Measurements from ENCODE around the gene ENTPD2.

ENTPD2 gene

GRCh38 chr9:137015540-137015930, 38.3 kb downstream of the ENTPD2 start:
- H3K4me1 ChIP-seq (ENCODE audit: control insufficient read depth in 1 of 2, insufficient read depth in 2 of 2, low read length in 2 of 2): no peaks in the 10 kb centered on the region

GRCh38 chr9:137014776-137015539, 38.9 kb downstream of the ENTPD2 start:
- Histone ChIP-seq H3K27me3 (ENCODE audit: control insufficient read depth in 1 of 2, insufficient read depth in 2 of 2, low read length in 2 of 2) (no peaks in the 10 kb centered on the region), H3K4me1 (ENCODE audit: control insufficient read depth in 1 of 2, insufficient read depth in 2 of 2, low read length in 2 of 2) (no peaks in the 10 kb centered on the region), H3K9me3 (ENCODE audit: control insufficient read depth in 1 of 2, low read length in 2 of 2) (no peaks in the 10 kb centered on the region), H3K36me3 (ENCODE audit: control insufficient read depth in 1 of 2, insufficient read depth in 2 of 2, low read length in 2 of 2) (peaks cover 6 to 8% of the 10 kb centered on the region in 2 donors), H3K9ac (ENCODE audit: low read depth in 1 of 2, low read length in 2 of 2) (no peak overlapping the region), H3K27ac (ENCODE audit: low read depth, low read length) (no peak overlapping the region), H3K4me3 (ENCODE audit: low read depth in 1 of 2, low read length in 2 of 2) (no peak overlapping the region)

More at GRCh38 chr9:137015540-137015930, 38.3 kb downstream of the ENTPD2 start:
- no peak overlapping the region for H3K9ac ChIP-seq (ENCODE audit: low read depth in 1 of 2, low read length in 2 of 2)
- no peaks in the 10 kb centered on the region for H3K9me3 ChIP-seq (ENCODE audit: control insufficient read depth in 1 of 2, low read length in 2 of 2)
- H3K27ac ChIP-seq (ENCODE audit: low read depth, low read length): no peak overlapping the region
- H3K27me3 ChIP-seq (ENCODE audit: control insufficient read depth in 1 of 2, insufficient read depth in 2 of 2, low read length in 2 of 2): no peaks in the 10 kb centered on the region
- H3K4me3 ChIP-seq (ENCODE audit: low read depth in 1 of 2, low read length in 2 of 2): no peak overlapping the region
- H3K36me3 ChIP-seq (ENCODE audit: control insufficient read depth in 1 of 2, insufficient read depth in 2 of 2, low read length in 2 of 2): peaks cover 6 to 8% of the 10 kb centered on the region in 2 donors

- peaks cover 6 to 8% of the 10 kb centered on the region in 2 donors for H3K36me3 ChIP-seq (ENCODE audit: control insufficient read depth in 1 of 2, insufficient read depth in 2 of 2, low read length in 2 of 2)
- no peak overlapping the region for H3K9ac ChIP-seq (ENCODE audit: low read depth in 1 of 2, low read length in 2 of 2)
- no peak overlapping the region for H3K27ac ChIP-seq (ENCODE audit: low read depth, low read length)
- H3K4me3 ChIP-seq (ENCODE audit: low read depth in 1 of 2, low read length in 2 of 2): no peak overlapping the region
- H3K9me3 ChIP-seq (ENCODE audit: control insufficient read depth in 1 of 2, low read length in 2 of 2): no peaks in the 10 kb centered on the region
- H3K4me1 ChIP-seq (ENCODE audit: control insufficient read depth in 1 of 2, insufficient read depth in 2 of 2, low read length in 2 of 2): no peaks in the 10 kb centered on the region
- no peaks in the 10 kb centered on the region for H3K27me3 ChIP-seq (ENCODE audit: control insufficient read depth in 1 of 2, insufficient read depth in 2 of 2, low read length in 2 of 2)
Measured at GRCh38 chr9:137014166-137014565, 39.7 kb downstream of the ENTPD2 start.

GRCh38 chr9:137013571-137013940, 40.3 kb downstream of the ENTPD2 start:
- Histone ChIP-seq H3K4me1 (ENCODE audit: control insufficient read depth in 1 of 2, insufficient read depth in 2 of 2, low read length in 2 of 2) (no peaks in the 10 kb centered on the region), H3K27me3 (ENCODE audit: control insufficient read depth in 1 of 2, insufficient read depth in 2 of 2, low read length in 2 of 2) (no peaks in the 10 kb centered on the region), H3K9ac (ENCODE audit: low read depth in 1 of 2, low read length in 2 of 2) (no peak overlapping the region), H3K36me3 (ENCODE audit: control insufficient read depth in 1 of 2, insufficient read depth in 2 of 2, low read length in 2 of 2) (peaks cover 6 to 8% of the 10 kb centered on the region in 2 donors), H3K27ac (ENCODE audit: low read depth, low read length) (no peak overlapping the region), H3K4me3 (ENCODE audit: low read depth in 1 of 2, low read length in 2 of 2) (no peak overlapping the region), H3K9me3 (ENCODE audit: control insufficient read depth in 1 of 2, low read length in 2 of 2) (no peaks in the 10 kb centered on the region)

GRCh38 chr9:137012694-137013570, 40.9 kb downstream of the ENTPD2 start:
- no peak overlapping the region for H3K27ac ChIP-seq (ENCODE audit: low read depth, low read length)
- no peak overlapping the region for H3K4me3 ChIP-seq (ENCODE audit: low read depth in 1 of 2, low read length in 2 of 2)
- H3K9ac ChIP-seq (ENCODE audit: low read depth in 1 of 2, low read length in 2 of 2): no peak overlapping the region
- peaks cover 6 to 8% of the 10 kb centered on the region in 2 donors for H3K36me3 ChIP-seq (ENCODE audit: control insufficient read depth in 1 of 2, insufficient read depth in 2 of 2, low read length in 2 of 2)
- H3K27me3 ChIP-seq (ENCODE audit: control insufficient read depth in 1 of 2, insufficient read depth in 2 of 2, low read length in 2 of 2): no peaks in the 10 kb centered on the region
- H3K4me1 ChIP-seq (ENCODE audit: control insufficient read depth in 1 of 2, insufficient read depth in 2 of 2, low read length in 2 of 2): no peaks in the 10 kb centered on the region
- H3K9me3 ChIP-seq (ENCODE audit: control insufficient read depth in 1 of 2, low read length in 2 of 2): no peaks in the 10 kb centered on the region

GRCh38 chr9:137011907-137012675, 41.8 kb downstream of the ENTPD2 start:
- Histone ChIP-seq H3K36me3 (ENCODE audit: control insufficient read depth in 1 of 2, insufficient read depth in 2 of 2, low read length in 2 of 2) (peaks cover 5 to 6% of the 10 kb centered on the region in 2 donors), H3K4me3 (ENCODE audit: low read depth in 1 of 2, low read length in 2 of 2) (no peak overlapping the region)

GRCh38 chr9:137011156-137011555, 42.7 kb downstream of the ENTPD2 start:
- peaks cover 0 to 6% of the 10 kb centered on the region in 2 donors for H3K36me3 ChIP-seq (ENCODE audit: control insufficient read depth in 1 of 2, insufficient read depth in 2 of 2, low read length in 2 of 2)

More at GRCh38 chr9:137011907-137012675, 41.8 kb downstream of the ENTPD2 start:
- Histone ChIP-seq H3K9ac (ENCODE audit: low read depth in 1 of 2, low read length in 2 of 2) (no peak overlapping the region), H3K27ac (ENCODE audit: low read depth, low read length) (no peak overlapping the region), H3K4me1 (ENCODE audit: control insufficient read depth in 1 of 2, insufficient read depth in 2 of 2, low read length in 2 of 2) (no peaks in the 10 kb centered on the region), H3K27me3 (ENCODE audit: control insufficient read depth in 1 of 2, insufficient read depth in 2 of 2, low read length in 2 of 2) (no peaks in the 10 kb centered on the region), H3K9me3 (ENCODE audit: control insufficient read depth in 1 of 2, low read length in 2 of 2) (no peaks in the 10 kb centered on the region)

GRCh38 chr9:137009938-137010732, 43.7 kb downstream of the ENTPD2 start:
- Histone ChIP-seq H3K4me1 (ENCODE audit: control insufficient read depth in 1 of 2, insufficient read depth in 2 of 2, low read length in 2 of 2) (no peaks in the 10 kb centered on the region), H3K36me3 (ENCODE audit: control insufficient read depth in 1 of 2, insufficient read depth in 2 of 2, low read length in 2 of 2) (peaks cover 0 to 6% of the 10 kb centered on the region in 2 donors), H3K27me3 (ENCODE audit: control insufficient read depth in 1 of 2, insufficient read depth in 2 of 2, low read length in 2 of 2) (no peaks in the 10 kb centered on the region), H3K27ac (ENCODE audit: low read depth, low read length) (no peak overlapping the region), H3K9me3 (ENCODE audit: control insufficient read depth in 1 of 2, low read length in 2 of 2) (no peaks in the 10 kb centered on the region), H3K9ac (ENCODE audit: low read depth in 1 of 2, low read length in 2 of 2) (no peak overlapping the region), H3K4me3 (ENCODE audit: low read depth in 1 of 2, low read length in 2 of 2) (no peak overlapping the region)

More at GRCh38 chr9:137011156-137011555, 42.7 kb downstream of the ENTPD2 start:
- Histone ChIP-seq H3K27me3 (ENCODE audit: control insufficient read depth in 1 of 2, insufficient read depth in 2 of 2, low read length in 2 of 2) (no peaks in the 10 kb centered on the region), H3K9ac (ENCODE audit: low read depth in 1 of 2, low read length in 2 of 2) (no peak overlapping the region), H3K9me3 (ENCODE audit: control insufficient read depth in 1 of 2, low read length in 2 of 2) (no peaks in the 10 kb centered on the region), H3K4me3 (ENCODE audit: low read depth in 1 of 2, low read length in 2 of 2) (no peak overlapping the region), H3K27ac (ENCODE audit: low read depth, low read length) (no peak overlapping the region), H3K4me1 (ENCODE audit: control insufficient read depth in 1 of 2, insufficient read depth in 2 of 2, low read length in 2 of 2) (no peaks in the 10 kb centered on the region)

GRCh38 chr9:137009217-137009616, 44.6 kb downstream of the ENTPD2 start:
- Histone ChIP-seq H3K4me3 (ENCODE audit: low read depth in 1 of 2, low read length in 2 of 2) (no peak overlapping the region), H3K27me3 (ENCODE audit: control insufficient read depth in 1 of 2, insufficient read depth in 2 of 2, low read length in 2 of 2) (no peaks in the 10 kb centered on the region), H3K27ac (ENCODE audit: low read depth, low read length) (no peak overlapping the region), H3K9ac (ENCODE audit: low read depth in 1 of 2, low read length in 2 of 2) (no peak overlapping the region), H3K36me3 (ENCODE audit: control insufficient read depth in 1 of 2, insufficient read depth in 2 of 2, low read length in 2 of 2) (peaks cover 0 to 4% of the 10 kb centered on the region in 2 donors), H3K4me1 (ENCODE audit: control insufficient read depth in 1 of 2, insufficient read depth in 2 of 2, low read length in 2 of 2) (no peaks in the 10 kb centered on the region), H3K9me3 (ENCODE audit: control insufficient read depth in 1 of 2, low read length in 2 of 2) (no peaks in the 10 kb centered on the region)

Measured in duodenal mucosa (tissue), 2 donors.